SK-N-SH treated with all-trans-retinoic acid at 6 μM for 48 hours (cell line): ENCODE data around the gene NME5.
"Not testable (repeated sequence)": the region's sequence is repeated elsewhere in the genome, so short reads cannot be mapped to it uniquely, and the experiment has no call there.

Experiments used
- CSDC2 ChIP-seq: fragments of 250-450 bp; sonication (Bioruptor Pico); IDR thresholded peaks from 2 replicates; pipeline ENCODE4 v1.5.0; 2020; ENCODE audit warnings: mild to moderate bottlenecking, moderate library complexity
- TCF4 ChIP-seq: fragments of 250-450 bp; sonication (Bioruptor Pico); IDR thresholded peaks from 2 replicates; pipeline ENCODE4 v1.8.0; 2021; ENCODE audit warnings: mild to moderate bottlenecking, moderate library complexity, borderline replicate concordance

- not testable (repeated sequence) for TF ChIP-seq CSDC2, TCF4
Observed at GRCh38 chr5:138070026-138070425, 69.2 kb downstream of the NME5 start.
